Smooth muscle cell of the pulmonary artery (primary cell): Measurements from ENCODE around the gene KRTAP4-7. TPM values are rescaled to one million over a fixed set of nuclear protein-coding genes. Genes with fewer than 3 reads are reported as not detected.

Source experiments
- total RNA-seq: library from RNA; depleted of rRNA; stranded (reverse); fragments of >200 nt; gene quantifications from 2 replicates; pipeline ENCODE4 v1.2.3, GENCODE V29; 2014

Gene KRTAP4-7
- total RNA-seq: not detected in 2 replicates

DNA sequence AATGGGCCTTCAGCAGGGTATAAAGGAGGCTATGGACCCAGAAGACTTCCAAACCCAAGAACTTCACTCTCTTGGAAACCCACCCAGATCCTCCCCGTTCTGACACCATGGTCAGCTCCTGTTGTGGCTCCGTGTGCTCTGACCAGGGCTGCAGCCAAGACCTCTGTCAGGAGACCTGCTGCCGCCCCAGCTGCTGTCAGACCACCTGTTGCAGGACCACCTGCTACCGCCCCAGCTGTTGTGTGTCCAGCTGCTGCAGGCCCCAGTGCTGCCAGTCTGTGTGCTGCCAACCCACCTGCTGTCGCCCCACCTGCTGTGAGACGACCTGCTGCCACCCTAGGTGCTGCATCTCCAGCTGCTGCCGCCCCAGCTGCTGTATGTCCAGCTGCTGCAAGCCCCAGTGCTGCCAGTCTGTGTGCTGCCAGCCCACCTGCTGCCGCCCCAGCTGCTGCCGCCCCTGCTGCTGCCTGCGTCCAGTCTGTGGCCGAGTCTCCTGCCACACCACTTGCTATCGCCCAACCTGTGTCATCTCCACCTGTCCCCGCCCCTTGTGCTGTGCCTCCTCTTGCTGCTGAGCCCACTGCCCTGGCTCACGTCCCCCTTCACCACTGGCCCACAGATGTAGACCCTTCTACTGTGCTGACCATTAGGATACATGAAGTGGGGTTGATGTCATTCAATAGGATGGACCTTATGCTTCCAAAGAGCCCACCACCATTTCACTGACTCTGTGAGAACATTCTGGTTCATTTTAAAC is at the start of gene KRTAP4-7:
TSS of gene KRTAP4-7 (plus strand) at position 51 of the 757 bp plus-strand sequence. CDS start at position 108, 57 bp downstream.

GRCh38 chr17:41034346-41034935 is 49.5 kb upstream of the KRTAP4-7 start, which contains the start of gene KRTAP1-3:
TSS of gene KRTAP1-3 (minus strand) at chr17:41034874. CDS start at chr17:41034821, 53 bp downstream.

GRCh38 chr17:41040783-41041571 is 43.0 kb upstream of the KRTAP4-7 start, which contains the start of gene KRTAP1-1:
TSS of gene KRTAP1-1 (minus strand) at chr17:41041450. CDS start at chr17:41041397, 53 bp downstream.

DNA sequence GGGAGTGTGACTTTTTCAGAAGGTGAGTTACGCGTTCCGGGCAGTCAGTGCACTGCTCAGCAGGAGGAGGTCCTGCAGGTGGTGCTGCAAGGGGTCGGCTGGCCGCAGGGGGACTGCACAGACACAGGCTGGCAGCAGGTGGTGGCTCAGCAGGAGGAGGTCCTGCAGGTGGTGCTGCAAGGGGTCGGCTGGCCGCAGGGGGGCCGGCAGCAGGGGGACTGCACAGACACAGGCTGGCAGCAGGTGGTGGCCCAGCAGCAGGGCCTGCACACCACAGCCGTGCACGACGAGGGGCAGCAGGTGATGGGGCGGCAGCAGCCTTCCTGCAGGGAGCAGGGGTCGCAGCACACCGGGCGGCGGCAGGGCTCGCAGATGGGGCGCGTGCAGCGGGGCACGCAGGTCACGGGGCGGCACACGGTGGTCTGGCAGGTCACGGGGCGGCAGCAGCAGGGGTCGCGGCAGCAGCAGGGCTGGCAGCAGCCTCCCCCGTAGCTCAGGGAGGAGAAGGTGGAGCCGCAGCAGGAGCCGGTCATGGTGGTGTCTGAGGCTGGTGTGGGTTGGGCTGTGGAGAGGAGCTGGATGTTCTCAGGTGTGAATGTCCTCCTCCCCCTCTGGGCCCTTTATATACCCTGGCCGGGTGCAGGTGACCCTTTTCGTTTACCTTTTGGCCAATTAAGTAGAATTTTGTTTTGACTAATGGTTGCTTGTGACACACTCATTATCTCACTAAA is 37.0 kb upstream of the KRTAP4-7 start, which contains the start of gene KRTAP2-1:
TSS of gene KRTAP2-1 (minus strand) at position 582 of the 731 bp plus-strand sequence. CDS start at position 533, 49 bp downstream.

GRCh38 chr17:41055130-41055529 is 28.8 kb upstream of the KRTAP4-7 start, which contains the start of gene KRTAP2-2:
TSS of gene KRTAP2-2 (minus strand) at chr17:41055230. CDS start at chr17:41055211, 19 bp downstream.

GRCh38 chr17:41060052-41060604 is 23.8 kb upstream of the KRTAP4-7 start, which contains the start of gene KRTAP2-3:
TSS of gene KRTAP2-3 (minus strand) at chr17:41060114. CDS start at chr17:41060050, 64 bp downstream.

DNA sequence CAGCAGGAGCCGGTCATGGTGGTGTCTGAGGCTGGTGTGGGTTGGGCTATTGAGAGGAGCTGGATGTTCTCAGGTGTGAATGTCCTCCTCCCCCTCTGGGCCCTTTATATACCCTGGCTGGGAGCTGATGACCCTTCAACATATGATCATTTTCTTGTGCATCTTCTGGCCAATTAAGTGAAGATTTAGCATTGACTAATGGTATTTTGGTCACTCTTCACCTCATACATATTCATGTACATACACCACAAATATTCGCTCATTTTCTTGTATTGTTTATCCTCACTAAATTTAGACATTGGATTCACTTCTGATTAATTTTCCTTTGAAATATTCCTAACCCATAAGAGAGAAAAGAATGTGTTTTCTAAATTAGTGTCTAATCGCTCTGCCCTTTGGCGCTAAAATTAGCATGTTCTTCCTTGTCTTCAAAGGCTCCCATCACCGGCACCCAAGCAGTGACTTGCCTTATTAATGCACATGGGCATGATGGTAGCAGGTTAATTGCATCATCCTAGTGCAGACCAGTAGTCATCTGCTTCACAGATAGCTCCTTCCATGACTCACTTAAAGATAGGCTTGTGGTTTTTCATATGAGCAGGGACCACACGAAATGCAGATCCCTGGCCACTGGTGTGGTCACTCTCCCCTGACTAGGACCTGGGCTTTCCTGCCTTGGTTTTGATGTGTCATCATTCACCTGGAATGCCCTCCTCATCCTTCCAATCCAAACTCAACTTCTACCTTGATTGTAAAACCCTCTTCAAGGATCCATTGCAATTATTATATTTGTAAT is 17.9 kb upstream of the KRTAP4-7 start, which contains the start of gene KRTAP2-4:
TSS of gene KRTAP2-4 (minus strand) at position 51 of the 796 bp plus-strand sequence. CDS start at position 17, 34 bp downstream.

GRCh38 chr17:41098042-41098441 is 14.1 kb downstream of the KRTAP4-7 start, which contains the start of gene KRTAP4-8:
TSS of gene KRTAP4-8 (minus strand) at chr17:41098142. CDS start at chr17:41098084, 58 bp downstream.

DNA sequence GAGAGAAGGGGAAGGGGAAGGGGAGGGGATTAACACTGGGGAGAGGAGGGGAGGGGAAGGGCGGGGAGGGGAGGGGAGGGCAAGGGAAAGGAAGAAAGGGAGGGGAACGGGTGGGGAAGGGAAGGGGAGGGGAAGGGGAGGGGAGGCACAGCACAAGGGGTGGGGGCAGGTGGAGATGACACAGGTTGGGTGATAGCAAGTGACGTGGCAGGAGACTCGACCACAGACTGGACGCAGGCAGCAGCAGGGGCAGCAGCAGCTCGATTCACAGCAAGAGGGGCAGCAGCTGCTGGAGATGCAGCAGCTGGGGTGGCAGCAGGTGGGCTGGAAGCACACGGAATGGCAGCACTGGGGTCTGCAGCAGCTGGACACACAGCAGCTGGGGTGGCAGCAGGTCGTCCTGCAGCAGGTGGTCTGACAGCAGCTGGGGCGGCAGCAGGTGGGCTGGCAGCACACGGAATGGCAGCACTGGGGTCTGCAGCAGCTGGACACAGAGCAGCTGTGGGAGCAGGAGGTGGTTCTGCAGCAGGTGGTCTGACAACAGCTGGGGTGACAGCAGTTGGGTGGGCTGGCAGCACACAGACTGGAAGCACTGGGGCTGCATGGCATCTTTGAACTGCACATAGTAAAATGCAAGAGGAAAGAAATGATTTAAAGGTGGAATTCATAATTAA is 17.8 kb downstream of the KRTAP4-7 start, which contains the start of gene KRTAP4-16:
TSS of gene KRTAP4-16 (minus strand) at position 624 of the 674 bp plus-strand sequence. CDS start at position 624, 0 bp downstream.

DNA sequence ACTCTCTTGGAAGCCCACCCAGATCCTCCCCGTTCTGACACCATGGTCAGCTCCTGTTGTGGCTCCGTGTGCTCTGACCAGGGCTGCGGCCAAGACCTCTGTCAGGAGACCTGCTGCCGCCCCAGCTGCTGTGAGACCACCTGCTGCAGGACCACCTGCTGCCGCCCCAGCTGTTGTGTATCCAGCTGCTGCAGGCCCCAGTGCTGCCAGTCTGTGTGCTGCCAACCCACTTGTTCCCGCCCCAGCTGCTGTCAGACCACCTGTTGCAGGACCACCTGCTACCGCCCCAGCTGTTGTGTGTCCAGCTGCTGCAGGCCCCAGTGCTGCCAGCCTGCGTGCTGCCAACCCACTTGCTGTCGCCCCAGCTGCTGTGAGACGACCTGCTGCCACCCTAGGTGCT is 21.4 kb downstream of the KRTAP4-7 start, which contains the start of gene KRTAP4-9:
TSS of gene KRTAP4-9 (plus strand) at position 43 of the 400 bp plus-strand sequence. CDS start at position 43, 0 bp downstream.

GRCh38 chr17:41117846-41118386 is 34.0 kb downstream of the KRTAP4-7 start, which contains the start of gene KRTAP4-11:
TSS of gene KRTAP4-11 (minus strand) at chr17:41118373. CDS start at chr17:41118315, 58 bp downstream.

GRCh38 chr17:41123991-41124371 is 40.0 kb downstream of the KRTAP4-7 start, which contains the start of gene KRTAP4-12:
TSS of gene KRTAP4-12 (minus strand) at chr17:41124182. CDS start at chr17:41124122, 60 bp downstream.

Other genes with a start within 250 kb of the KRTAP4-7 start
- gene KRT12, start 216.9 kb upstream of the KRTAP4-7 start, total RNA-seq: not detected in 2 replicates
- gene KRT20, start 198.9 kb upstream of the KRTAP4-7 start, total RNA-seq: not detected in 2 replicates
- gene KRT23, start 146.5 kb upstream of the KRTAP4-7 start, total RNA-seq: not detected in 2 replicates
- not detected in 2 replicates for gene KRT39, start 117.2 kb upstream of the KRTAP4-7 start, total RNA-seq
- gene KRT40, start 99.8 kb upstream of the KRTAP4-7 start, total RNA-seq: not detected in 2 replicates
- not detected in 2 replicates for gene KRTAP3-3, start 90.0 kb upstream of the KRTAP4-7 start, total RNA-seq
- gene KRTAP3-2, start 84.2 kb upstream of the KRTAP4-7 start, total RNA-seq: not detected in 2 replicates
- not detected in 2 replicates for gene KRTAP3-1, start 75.0 kb upstream of the KRTAP4-7 start, total RNA-seq
- gene KRTAP1-5, start 56.9 kb upstream of the KRTAP4-7 start, total RNA-seq: 0.72 and 1.6 TPM in 2 replicates
- gene KRTAP1-4, start 54.0 kb upstream of the KRTAP4-7 start, total RNA-seq: not detected in 2 replicates
- not detected in 2 replicates for gene KRTAP1-3, start 49.3 kb upstream of the KRTAP4-7 start, total RNA-seq
- not detected in 2 replicates for gene KRTAP1-1, start 42.7 kb upstream of the KRTAP4-7 start, total RNA-seq
- not detected in 2 replicates for gene KRTAP2-1, start 36.8 kb upstream of the KRTAP4-7 start, total RNA-seq
- gene KRTAP2-2, start 28.9 kb upstream of the KRTAP4-7 start, total RNA-seq: not detected in 2 replicates
- 0.56 TPM in 1 of 2 replicates, not detected in the other for gene KRTAP2-3, start 24.0 kb upstream of the KRTAP4-7 start, total RNA-seq
- not detected in 2 replicates for gene KRTAP2-4, start 18.3 kb upstream of the KRTAP4-7 start, total RNA-seq
- not detected in 2 replicates for gene KRTAP4-8, start 14.0 kb downstream of the KRTAP4-7 start, total RNA-seq
- not detected in 2 replicates for gene KRTAP4-16, start 18.1 kb downstream of the KRTAP4-7 start, total RNA-seq
- not detected in 2 replicates for gene KRTAP4-9, start 21.2 kb downstream of the KRTAP4-7 start, total RNA-seq
- gene KRTAP4-11, start 34.2 kb downstream of the KRTAP4-7 start, total RNA-seq: not detected in 2 replicates
- gene KRTAP4-12, start 40.0 kb downstream of the KRTAP4-7 start, total RNA-seq: not detected in 2 replicates
- gene KRTAP4-6, start 56.4 kb downstream of the KRTAP4-7 start, total RNA-seq: not detected in 2 replicates
- not detected in 2 replicates for gene KRTAP4-5, start 65.7 kb downstream of the KRTAP4-7 start, total RNA-seq
- not detected in 2 replicates for gene KRTAP4-4, start 76.6 kb downstream of the KRTAP4-7 start, total RNA-seq
- not detected in 2 replicates for gene KRTAP4-3, start 84.1 kb downstream of the KRTAP4-7 start, total RNA-seq
- gene KRTAP4-2, start 94.1 kb downstream of the KRTAP4-7 start, total RNA-seq: not detected in 2 replicates
- not detected in 2 replicates for gene KRTAP4-1, start 100.8 kb downstream of the KRTAP4-7 start, total RNA-seq
- gene KRTAP9-1, start 105.7 kb downstream of the KRTAP4-7 start, total RNA-seq: not detected in 2 replicates
- not detected in 2 replicates for gene KRTAP9-2, start 142.5 kb downstream of the KRTAP4-7 start, total RNA-seq
- gene KRTAP9-3, start 148.3 kb downstream of the KRTAP4-7 start, total RNA-seq: not detected in 2 replicates
- gene KRTAP9-8, start 153.8 kb downstream of the KRTAP4-7 start, total RNA-seq: not detected in 2 replicates
- gene KRTAP9-4, start 165.5 kb downstream of the KRTAP4-7 start, total RNA-seq: not detected in 2 replicates
- not detected in 2 replicates for gene KRTAP9-9, start 171.2 kb downstream of the KRTAP4-7 start, total RNA-seq
- not detected in 2 replicates for gene KRTAP9-6, start 181.2 kb downstream of the KRTAP4-7 start, total RNA-seq
- not detected in 2 replicates for gene KRTAP9-7, start 191.5 kb downstream of the KRTAP4-7 start, total RNA-seq
- gene KRTAP29-1, start 218.7 kb downstream of the KRTAP4-7 start, total RNA-seq: not detected in 2 replicates
- not detected in 2 replicates for gene KRTAP16-1, start 225.2 kb downstream of the KRTAP4-7 start, total RNA-seq
- gene KRTAP17-1, start 231.6 kb downstream of the KRTAP4-7 start, total RNA-seq: not detected in 2 replicates